Effector memory CD4-positive, alpha-beta T cell (primary cell): ENCODE results near the gene STK11IP.
A peak's percentile ranks its signal among the peaks of the same experiment; 100 is the strongest.

Source experiments
- DNase-seq, 3 donors: peaks; one replicate each; pipeline ENCODE4 v3.0.0-alpha.2; 2020
- H3K27ac ChIP-seq: 2 replicates; pipeline ENCODE4 v1.7.0; 2013; ENCODE audit warnings: mild to moderate bottlenecking, low read length, moderate library complexity; ENCODE audit not compliant: insufficient read depth, poor library complexity, severe bottlenecking
- H3K27me3 ChIP-seq: replicated peaks from 2 replicates; pipeline ENCODE4 v1.7.0; 2013; ENCODE audit warnings: mild to moderate bottlenecking, low read length; ENCODE audit not compliant: insufficient read depth, control insufficient read depth, poor library complexity, severe bottlenecking
- H3K36me3 ChIP-seq: 2 replicates; pipeline ENCODE4 v1.7.0; 2013; ENCODE audit warnings: mild to moderate bottlenecking, low read length, moderate library complexity; ENCODE audit not compliant: control insufficient read depth, insufficient read depth
- H3K4me1 ChIP-seq: 2 replicates; pipeline ENCODE4 v1.7.0; 2013; ENCODE audit warnings: low read length, mild to moderate bottlenecking; ENCODE audit not compliant: control insufficient read depth, insufficient read depth, poor library complexity, severe bottlenecking
- H3K4me3 ChIP-seq: 2 replicates; pipeline ENCODE4 v1.7.0; 2013; ENCODE audit warnings: low read length, low read depth, mild to moderate bottlenecking; ENCODE audit not compliant: insufficient read depth, poor library complexity, severe bottlenecking
- H3K9me3 ChIP-seq: 2 replicates; pipeline ENCODE4 v1.7.0; 2013; ENCODE audit warnings: mild to moderate bottlenecking, low read length, moderate library complexity; ENCODE audit not compliant: control insufficient read depth

STK11IP gene

DNA sequence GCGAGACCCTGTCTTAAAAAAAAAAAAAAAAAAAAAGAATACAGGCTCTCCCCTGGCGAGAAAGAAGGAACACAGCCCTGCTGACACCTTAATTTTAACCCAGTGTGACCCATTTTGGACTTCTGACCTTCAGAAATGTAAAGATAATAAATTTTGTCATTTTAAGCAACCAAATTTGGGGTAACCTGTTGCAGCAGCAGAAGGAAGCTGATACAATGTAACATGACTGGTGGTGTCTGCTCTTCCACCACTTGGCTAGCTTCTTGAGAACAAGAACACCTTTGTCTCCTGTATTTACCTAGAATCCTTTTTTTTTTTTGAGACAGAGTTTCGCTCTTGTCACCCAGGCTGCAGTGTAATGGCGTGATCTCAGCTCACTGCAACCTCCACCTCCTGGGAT is 6.6 kb upstream of the STK11IP start:
- Histone ChIP-seq H3K36me3 (no peaks in the 10 kb centered on the region), H3K4me1 (no peaks in the 10 kb centered on the region), H3K27me3 (no peaks in the 10 kb centered on the region), H3K4me3 (no peak overlapping the region), H3K9me3 (no peaks in the 10 kb centered on the region), H3K27ac (no peak overlapping the region)
- no peak for DNase-seq

DNA sequence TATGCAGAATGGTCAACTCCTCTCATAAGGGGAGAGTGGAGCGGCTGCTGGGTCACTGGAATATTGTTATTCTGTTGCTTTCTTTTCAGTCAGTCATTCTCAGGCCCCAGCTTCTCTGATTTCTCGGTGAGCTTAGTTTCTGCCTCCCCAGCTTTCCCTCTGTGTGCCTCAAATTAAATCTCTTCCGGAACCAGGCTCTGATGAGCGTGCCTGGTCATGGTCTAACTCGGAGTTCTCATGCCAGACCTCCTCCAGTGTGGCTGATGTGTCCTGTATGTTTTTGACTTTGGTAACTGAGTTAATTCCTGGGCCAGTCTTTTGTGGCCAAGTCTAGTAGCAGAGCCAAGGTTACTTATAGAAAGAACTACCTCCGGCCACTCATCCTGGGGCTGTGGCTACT is 4.9 kb upstream of the STK11IP start:
- no peak for DNase-seq
- H3K4me1 ChIP-seq, result no peaks in the 10 kb centered on the region
- H3K27ac ChIP-seq, result no peak overlapping the region
- no peaks in the 10 kb centered on the region for H3K27me3 ChIP-seq
- no peaks in the 10 kb centered on the region for H3K9me3 ChIP-seq
- no peaks in the 10 kb centered on the region for H3K36me3 ChIP-seq
- H3K4me3 ChIP-seq, result no peak overlapping the region

DNA sequence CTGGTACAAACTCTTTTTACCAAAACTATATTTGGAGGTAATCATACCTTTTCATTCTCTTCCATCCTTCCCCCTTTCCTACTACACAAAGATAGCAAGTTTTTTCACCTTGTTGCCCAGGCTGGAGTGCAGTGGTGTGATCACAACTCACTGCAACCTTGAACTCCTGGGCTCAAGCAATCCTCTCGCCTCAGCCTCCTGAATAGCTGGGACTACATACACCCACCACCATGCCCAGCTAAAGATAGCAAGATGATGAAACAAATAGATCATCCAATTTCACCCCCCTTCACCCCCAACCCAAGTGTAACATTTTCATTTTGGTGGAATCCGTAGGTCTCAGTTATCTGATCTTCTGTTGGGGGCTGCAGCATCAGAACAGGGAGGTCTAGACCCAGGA is 4.5 kb upstream of the STK11IP start:
- Histone ChIP-seq H3K27me3 (no peaks in the 10 kb centered on the region), H3K9me3 (no peaks in the 10 kb centered on the region), H3K4me3 (no peak overlapping the region), H3K27ac (no peak overlapping the region), H3K36me3 (no peaks in the 10 kb centered on the region), H3K4me1 (peaks cover 3% of the 10 kb centered on the region)
- no peak for DNase-seq

DNA sequence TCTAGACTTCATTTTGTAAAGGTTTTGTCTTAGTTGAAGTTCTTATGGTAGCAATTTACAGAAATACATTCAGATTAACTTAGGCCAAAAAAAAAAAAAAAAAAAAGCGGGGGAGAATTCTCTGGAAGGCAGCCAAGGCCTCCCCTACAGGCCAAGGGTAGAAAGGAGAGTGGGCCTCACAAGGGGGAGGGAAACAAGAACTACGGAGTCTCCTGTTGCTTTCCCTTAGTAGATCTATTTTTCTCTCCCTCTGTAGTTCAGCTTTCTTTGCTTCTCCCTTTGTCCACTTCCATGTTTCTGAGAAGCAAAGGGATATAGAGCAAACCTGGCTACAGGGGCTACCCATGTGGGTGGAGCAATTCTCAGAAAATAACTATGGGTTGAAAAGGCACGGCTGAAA is 2.4 kb upstream of the STK11IP start:
- no peak overlapping the region for H3K27ac ChIP-seq
- no peak overlapping the region for H3K4me3 ChIP-seq
- no peaks in the 10 kb centered on the region for H3K36me3 ChIP-seq
- H3K4me1 ChIP-seq, result peaks cover 7% of the 10 kb centered on the region
- H3K9me3 ChIP-seq, result no peaks in the 10 kb centered on the region
- DNase-seq, result no peak
- H3K27me3 ChIP-seq, result no peaks in the 10 kb centered on the region

DNA sequence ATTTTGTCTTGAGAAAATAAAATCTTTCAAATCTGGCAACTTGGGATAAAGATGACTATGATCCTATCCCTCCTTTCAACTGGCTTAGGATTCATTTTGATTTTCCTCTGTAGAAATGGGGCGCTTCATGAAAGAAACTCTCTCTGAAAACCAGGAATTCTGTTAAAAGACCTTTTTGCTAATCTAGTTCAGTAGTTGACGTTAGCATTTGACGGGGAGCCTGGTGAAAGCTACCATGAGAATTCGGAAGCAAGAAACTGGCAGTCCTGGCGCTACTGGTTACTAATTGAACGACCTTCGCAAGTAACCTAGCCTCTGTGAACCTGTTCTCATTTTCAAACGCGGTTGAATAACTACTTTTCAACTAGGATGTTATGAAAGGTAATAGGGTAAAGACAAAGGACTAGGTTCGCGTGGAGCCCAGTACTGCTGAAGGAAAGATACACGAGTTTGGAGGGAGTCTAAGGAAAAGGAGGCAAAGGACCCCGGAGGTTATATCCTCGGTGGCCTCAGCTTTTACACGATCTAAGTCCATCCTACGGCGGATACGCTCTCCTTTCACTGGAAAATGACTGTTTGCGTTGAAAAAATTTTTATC is 604 bp upstream of the STK11IP start:
- DNase-seq, result no peak
- Histone ChIP-seq H3K27me3 (no peaks in the 10 kb centered on the region), H3K4me1 (peaks cover 7% of the 10 kb centered on the region), H3K4me3 (peak overlapping the region; percentile 93), H3K27ac (peak overlapping the region; percentile 82), H3K36me3 (peaks cover 10% of the 10 kb centered on the region), H3K9me3 (no peaks in the 10 kb centered on the region)

DNA sequence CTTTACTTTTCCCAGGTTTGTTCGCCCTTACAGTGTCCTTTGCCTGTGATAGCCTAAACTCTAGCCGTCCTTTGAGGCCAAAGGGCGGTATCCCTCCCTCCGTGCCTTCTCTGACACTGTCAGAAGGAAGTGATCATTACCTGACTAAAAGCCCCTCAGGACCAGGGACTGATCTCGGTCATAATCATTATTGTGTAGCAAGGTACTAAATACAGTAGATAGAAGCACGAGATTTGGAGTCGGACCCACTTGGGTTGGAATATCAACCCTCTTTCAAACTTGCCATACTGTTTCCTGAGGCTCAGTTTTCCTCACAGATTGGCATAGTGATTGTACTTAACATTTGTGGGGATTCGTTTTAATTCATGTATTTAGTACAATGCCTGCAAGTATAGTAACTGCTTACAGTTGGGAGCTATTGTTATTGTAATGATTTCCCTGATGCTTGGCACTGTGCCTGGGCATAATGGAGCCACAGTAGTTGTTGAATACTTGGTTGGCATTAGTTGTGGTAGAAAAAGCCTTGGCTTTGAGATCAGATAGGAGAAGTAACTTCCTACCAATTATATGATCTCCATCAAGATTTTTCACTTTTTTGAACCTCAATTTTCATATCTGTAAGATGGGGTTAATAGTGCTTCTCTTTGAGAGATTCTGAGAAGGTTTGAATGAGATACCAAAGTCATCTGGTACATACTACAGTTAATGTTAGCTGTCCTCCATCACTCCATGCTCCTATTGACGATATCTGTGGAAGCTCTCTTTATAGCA is 836 bp downstream of the STK11IP start:
- Histone ChIP-seq H3K36me3 (peaks cover 16% of the 10 kb centered on the region), H3K9me3 (no peaks in the 10 kb centered on the region), H3K27me3 (no peaks in the 10 kb centered on the region), H3K4me3 (peak overlapping the region; percentile 93), H3K4me1 (peaks cover 7% of the 10 kb centered on the region), H3K27ac (peak overlapping the region; percentile 82)
- no peak for DNase-seq

DNA sequence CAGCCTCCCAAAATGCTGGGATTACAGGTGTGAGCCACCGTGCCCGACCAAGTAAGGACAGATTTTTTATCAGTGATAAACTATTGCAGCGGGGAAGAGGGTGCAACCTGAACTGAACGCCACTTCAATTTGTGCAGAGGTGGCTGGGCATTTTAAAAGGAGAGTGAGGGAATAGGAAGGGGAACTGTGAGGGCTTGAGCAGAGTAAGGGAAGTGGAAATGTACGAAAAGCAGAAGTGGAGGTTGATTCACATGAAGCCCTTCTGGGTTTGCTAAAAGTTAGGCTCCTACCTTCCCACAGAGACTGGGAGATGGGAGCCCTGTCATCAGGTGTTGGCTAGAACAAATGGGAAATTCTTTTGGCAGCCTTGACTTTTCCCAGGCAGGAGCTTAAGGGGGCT is 6.1 kb downstream of the STK11IP start:
- Histone ChIP-seq H3K36me3 (peaks cover 46% of the 10 kb centered on the region), H3K4me3 (no peak overlapping the region), H3K9me3 (no peaks in the 10 kb centered on the region), H3K27ac (no peak overlapping the region), H3K27me3 (no peaks in the 10 kb centered on the region), H3K4me1 (no peaks in the 10 kb centered on the region)
- no peak for DNase-seq

DNA sequence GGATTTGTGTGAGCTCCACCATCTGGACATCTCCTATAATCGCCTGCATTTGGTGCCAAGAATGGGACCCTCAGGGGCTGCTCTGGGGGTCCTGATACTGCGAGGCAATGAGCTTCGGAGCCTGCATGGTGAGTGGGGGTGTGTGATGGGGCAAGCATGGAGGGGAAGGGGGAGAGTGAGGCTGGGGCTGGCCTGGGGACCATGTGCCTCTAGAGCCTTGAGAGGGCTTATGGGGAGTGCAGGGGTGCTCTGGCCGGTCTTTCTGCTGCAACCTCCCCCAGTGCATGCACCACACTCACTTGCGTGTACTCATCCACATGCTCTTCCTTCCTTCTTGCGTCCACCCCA is 7.9 kb downstream of the STK11IP start:
- DNase-seq, result no peak
- H3K4me3 ChIP-seq, result no peak overlapping the region
- no peaks in the 10 kb centered on the region for H3K4me1 ChIP-seq
- H3K9me3 ChIP-seq, result no peaks in the 10 kb centered on the region
- no peaks in the 10 kb centered on the region for H3K27me3 ChIP-seq
- H3K27ac ChIP-seq, result no peak overlapping the region
- H3K36me3 ChIP-seq, result peaks cover 52% of the 10 kb centered on the region

DNA sequence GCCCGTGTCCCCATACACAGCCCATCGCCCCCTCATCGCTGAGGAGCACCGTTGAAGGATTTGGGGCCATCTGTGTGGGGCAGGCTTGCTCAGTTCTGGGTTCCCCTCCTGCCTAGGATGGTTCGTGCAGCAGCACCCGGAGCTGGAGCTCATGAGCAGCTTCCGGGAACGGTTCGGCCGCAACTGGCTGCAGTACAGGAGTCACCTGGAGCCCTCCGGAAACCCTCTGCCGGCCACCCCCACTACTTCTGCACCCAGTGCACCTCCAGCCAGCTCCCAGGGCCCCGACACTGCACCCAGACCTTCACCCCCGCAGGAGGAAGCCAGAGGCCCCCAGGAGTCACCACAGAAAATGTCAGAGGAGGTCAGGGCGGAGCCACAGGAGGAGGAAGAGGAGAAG is 10.3 kb downstream of the STK11IP start:
- no peaks in the 10 kb centered on the region for H3K27me3 ChIP-seq
- no peak overlapping the region for H3K27ac ChIP-seq
- no peak overlapping the region for H3K4me3 ChIP-seq
- DNase-seq, result no peak
- no peaks in the 10 kb centered on the region for H3K9me3 ChIP-seq
- no peaks in the 10 kb centered on the region for H3K4me1 ChIP-seq
- H3K36me3 ChIP-seq, result peaks cover 39% of the 10 kb centered on the region

DNA sequence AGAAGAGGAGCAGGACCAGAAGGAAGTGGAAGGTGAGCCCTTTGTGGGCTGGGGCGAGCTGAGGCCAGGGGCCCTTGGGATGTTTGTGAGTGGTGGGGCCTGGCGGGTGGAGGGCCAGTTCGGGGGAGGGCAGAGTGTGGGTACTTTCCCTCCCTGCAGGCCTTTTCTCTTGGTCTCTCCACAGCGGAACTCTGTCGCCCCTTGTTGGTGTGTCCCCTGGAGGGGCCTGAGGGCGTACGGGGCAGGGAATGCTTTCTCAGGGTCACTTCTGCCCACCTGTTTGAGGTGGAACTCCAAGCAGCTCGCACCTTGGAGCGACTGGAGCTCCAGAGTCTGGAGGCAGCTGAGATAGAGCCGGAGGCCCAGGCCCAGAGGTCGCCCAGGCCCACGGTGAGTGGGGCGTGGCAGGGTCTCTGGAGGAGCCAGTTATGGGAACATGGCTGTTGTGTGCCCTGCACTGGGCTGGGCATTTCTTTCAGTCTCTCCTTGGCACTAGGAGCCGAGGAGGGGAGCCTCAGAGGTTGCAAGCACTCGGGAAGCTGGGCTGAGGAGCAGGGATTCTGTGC is 10.8 kb downstream of the STK11IP start:
- H3K27ac ChIP-seq, result no peak overlapping the region
- H3K36me3 ChIP-seq, result peaks cover 39% of the 10 kb centered on the region
- H3K4me3 ChIP-seq, result no peak overlapping the region
- H3K4me1 ChIP-seq, result no peaks in the 10 kb centered on the region
- H3K9me3 ChIP-seq, result no peaks in the 10 kb centered on the region
- no peak for DNase-seq
- H3K27me3 ChIP-seq, result no peaks in the 10 kb centered on the region
